ENCODE data around the gene HOXA10. TPM values are rescaled to one million over a fixed set of nuclear protein-coding genes. Genes with fewer than 3 reads are reported as not detected.

Gene HOXA10
- total and polyA plus RNA-seq, 2 experiments from 2014 or later: not detected

DNA sequence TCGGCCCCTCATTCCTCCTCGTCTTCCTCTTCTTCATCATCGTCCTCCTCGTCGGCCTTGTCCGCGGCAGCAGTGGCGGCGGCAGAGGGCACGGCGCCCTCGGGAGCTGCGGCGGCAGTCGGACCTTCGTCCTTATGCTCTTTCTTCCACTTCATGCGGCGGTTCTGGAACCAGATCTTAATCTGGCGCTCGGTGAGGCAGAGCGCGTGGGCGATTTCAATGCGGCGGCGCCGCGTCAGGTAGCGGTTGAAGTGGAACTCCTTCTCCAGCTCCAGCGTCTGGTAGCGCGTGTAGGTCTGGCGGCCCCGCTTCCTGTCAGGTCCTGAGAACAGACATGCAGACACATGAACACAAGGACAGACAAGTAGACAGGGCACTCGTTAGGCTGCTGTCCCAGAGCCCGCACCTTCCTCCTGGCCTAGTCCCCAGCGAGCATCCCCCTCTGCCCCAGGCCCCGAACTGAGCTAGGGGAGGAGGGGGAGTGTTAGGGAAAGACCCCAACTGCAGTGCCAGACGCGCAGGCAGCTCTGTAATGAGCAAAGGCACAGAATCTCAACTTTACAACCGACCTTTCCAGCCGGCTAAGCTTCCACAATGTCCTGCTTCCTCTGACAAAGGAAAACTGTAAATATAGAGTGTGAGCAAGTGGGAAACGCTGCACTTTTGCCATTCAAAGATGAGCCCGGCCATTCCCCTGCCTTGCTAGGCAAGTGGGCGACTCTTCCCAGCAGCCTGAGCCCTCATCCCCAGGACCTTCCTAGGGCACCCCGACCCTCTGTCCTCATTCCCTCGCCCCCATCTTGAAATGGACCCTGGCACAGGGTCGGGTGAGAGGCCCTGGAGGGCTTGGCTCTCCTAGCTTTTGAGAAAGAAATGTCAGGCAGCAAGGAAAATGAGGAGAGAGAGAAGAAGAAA lies 19.0 kb downstream of the HOXA10 start:
- H3K4me3 ChIP-seq: no peak overlapping the region

DNA sequence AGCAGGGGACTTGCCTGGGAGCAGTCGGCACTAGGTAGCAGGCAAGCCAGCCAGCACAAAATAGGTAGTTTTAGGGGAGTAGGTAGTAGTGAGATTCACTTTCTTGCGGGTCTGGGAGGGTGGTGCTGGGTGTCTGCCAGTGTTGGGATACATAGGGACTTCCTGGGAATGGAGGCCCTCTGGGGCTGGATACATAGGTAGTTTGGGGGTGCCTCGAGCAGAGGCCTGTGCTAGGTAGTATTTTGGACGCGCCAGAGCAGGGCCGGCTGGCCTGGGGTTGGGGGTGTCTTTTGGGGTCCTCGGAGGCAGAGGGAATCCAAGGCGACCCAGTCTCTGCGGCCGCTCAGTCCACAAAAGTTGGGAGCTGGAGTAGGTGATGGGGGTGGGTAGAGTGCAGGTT lies 19.8 kb downstream of the HOXA10 start:
- no peaks in the 10 kb centered on the region for H3K9me3 ChIP-seq (ENCODE audit: low read depth)
- no peak for DNase-seq (ENCODE audit: low read depth in 1 of 2, low spot score in 1 of 2)
- H3K27ac ChIP-seq: no peak overlapping the region
- no peaks in the 10 kb centered on the region for H3K36me3 ChIP-seq
- H3K27me3 ChIP-seq: peaks cover 100% of the 10 kb centered on the region
- H3K4me3 ChIP-seq: no peak overlapping the region
- H3K4me1 ChIP-seq (ENCODE audit: low read depth): no peaks in the 10 kb centered on the region
- TF ChIP-seq, protein P1, sequence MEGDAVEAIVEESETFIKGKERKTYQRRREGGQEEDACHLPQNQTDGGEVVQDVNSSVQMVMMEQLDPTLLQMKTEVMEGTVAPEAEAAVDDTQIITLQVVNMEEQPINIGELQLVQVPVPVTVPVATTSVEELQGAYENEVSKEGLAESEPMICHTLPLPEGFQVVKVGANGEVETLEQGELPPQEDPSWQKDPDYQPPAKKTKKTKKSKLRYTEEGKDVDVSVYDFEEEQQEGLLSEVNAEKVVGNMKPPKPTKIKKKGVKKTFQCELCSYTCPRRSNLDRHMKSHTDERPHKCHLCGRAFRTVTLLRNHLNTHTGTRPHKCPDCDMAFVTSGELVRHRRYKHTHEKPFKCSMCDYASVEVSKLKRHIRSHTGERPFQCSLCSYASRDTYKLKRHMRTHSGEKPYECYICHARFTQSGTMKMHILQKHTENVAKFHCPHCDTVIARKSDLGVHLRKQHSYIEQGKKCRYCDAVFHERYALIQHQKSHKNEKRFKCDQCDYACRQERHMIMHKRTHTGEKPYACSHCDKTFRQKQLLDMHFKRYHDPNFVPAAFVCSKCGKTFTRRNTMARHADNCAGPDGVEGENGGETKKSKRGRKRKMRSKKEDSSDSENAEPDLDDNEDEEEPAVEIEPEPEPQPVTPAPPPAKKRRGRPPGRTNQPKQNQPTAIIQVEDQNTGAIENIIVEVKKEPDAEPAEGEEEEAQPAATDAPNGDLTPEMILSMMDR (IDR thresholded peaks at IDR 0.05; ENCODE audit: low read depth, low read length): no peak

More for the DNA sequence above, 19.0 kb downstream of the HOXA10 start:
- Histone ChIP-seq H3K27ac (no peak overlapping the region), H3K9me3 (ENCODE audit: low read depth) (no peaks in the 10 kb centered on the region), H3K36me3 (no peaks in the 10 kb centered on the region), H3K27me3 (peaks cover 100% of the 10 kb centered on the region), H3K4me1 (ENCODE audit: low read depth) (no peaks in the 10 kb centered on the region)
- no peak for DNase-seq (ENCODE audit: low read depth in 1 of 2, low spot score in 1 of 2)
- TF ChIP-seq, protein P1 (IDR thresholded peaks at IDR 0.05; ENCODE audit: low read depth, low read length): no peak

DNA sequence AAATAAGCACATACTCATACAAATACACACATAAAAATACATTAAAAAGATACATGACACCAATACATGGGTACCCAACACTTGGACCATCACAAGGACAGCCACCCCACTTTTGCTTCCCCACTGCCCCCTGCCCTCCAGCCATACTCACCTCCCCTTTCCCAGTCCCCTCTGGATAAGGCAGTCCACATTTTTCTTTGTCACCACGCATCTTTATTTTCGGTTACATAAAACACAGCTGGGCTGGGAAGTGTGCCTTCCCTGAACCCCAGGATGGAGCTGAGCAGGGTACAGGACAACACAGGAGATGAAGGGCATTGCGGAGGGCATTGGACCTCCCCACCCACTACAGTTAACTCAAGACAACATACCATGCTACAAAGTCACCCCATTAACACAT lies 20.6 kb downstream of the HOXA10 start:
- Histone ChIP-seq H3K4me3 (no peak overlapping the region), H3K9me3 (ENCODE audit: low read depth) (no peaks in the 10 kb centered on the region), H3K4me1 (ENCODE audit: low read depth) (no peaks in the 10 kb centered on the region), H3K27ac (no peak overlapping the region), H3K36me3 (no peaks in the 10 kb centered on the region), H3K27me3 (peaks cover 100% of the 10 kb centered on the region)
- DNase-seq (ENCODE audit: low read depth in 1 of 2, low spot score in 1 of 2): no peak
- TF ChIP-seq, protein P1 (IDR thresholded peaks at IDR 0.05; ENCODE audit: low read depth, low read length): no peak

DNA sequence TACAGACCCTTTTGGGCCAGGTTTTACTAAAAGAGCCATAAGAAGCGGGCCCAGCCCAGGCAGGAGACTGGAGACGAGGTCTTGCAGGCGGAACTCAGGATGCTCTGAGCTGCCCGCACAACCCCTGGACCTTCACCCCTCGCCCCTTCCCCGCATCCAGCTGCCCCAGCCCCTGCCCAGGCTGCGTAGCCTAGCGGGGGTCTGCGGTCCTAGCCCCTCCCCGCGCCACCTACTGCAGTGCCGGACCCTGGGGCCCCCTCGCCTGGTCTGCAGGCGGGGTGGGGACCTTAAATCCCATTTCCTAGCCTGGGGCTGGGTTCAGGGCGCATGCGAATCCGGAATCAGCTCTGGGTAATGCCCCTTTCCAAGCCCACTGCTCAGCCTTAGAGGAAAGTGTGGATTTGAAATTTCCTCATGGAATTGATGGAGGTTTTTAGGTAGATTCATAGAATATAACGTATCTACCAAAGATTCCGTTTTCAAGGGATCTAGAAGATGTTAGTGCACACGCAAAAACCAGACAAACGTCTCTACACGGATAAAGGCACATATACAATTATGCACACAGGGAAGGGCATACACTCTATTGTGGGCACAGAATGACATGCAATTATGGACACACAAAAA lies 21.2 kb downstream of the HOXA10 start:
- TF ChIP-seq, protein P1 (IDR thresholded peaks at IDR 0.05; ENCODE audit: low read depth, low read length): no peak
- Histone ChIP-seq H3K27ac (no peak overlapping the region), H3K9me3 (ENCODE audit: low read depth) (no peaks in the 10 kb centered on the region), H3K4me3 (no peak overlapping the region), H3K36me3 (no peaks in the 10 kb centered on the region), H3K4me1 (ENCODE audit: low read depth) (no peaks in the 10 kb centered on the region), H3K27me3 (peaks cover 100% of the 10 kb centered on the region)
- DNase-seq (ENCODE audit: low read depth in 1 of 2, low spot score in 1 of 2): no peak

DNA sequence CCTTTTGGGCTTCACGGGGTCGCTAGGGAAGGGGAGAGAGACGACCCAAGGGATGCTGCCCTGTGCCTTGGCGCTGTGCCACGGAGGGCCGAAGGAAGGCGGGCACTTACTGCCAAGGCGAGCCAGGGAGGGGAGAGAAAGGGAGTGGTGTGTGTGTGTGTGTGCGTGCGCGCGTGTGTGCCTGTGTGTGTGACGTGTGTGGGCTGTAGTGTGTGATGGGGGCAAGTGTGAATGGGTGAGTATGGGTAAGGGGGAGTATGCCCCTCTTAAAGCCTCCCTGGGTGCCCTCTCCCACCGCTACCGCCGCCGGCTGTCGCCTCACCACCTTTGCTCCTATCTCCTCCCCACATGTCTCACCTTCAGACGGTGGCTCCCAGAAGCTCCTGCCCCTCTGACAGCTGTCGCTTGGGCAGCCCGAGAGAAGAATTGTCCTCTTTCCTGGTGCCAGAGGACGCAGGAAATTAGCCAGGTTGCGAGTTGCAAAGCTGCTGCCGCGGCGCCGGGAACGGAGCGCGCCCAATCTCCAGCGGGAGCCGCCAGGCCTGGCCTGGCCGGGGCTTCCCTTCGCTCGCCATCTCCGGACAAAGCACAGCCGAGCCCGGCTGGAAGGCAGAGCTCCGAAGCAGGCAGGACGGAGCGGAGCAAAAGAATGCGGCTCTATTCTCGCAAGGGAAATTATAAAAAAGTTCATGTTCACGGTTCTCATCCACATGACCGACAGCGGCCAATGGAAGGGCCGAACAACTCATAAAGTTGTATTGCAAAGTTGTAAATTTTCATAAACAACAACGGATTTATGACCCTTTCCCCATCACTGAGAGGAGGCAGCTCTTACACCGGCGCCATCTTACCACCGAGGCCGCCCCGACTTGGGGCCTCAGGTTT lies 21.9 kb downstream of the HOXA10 start, which contains the start of gene HOXA3:
HOXA3 (minus strand) TSS at position 653 of the 885 bp plus-strand sequence. CDS start 41,943 bp downstream, outside the sequence.
- TF ChIP-seq, protein P1 (IDR thresholded peaks at IDR 0.05; ENCODE audit: low read depth, low read length): no peak
- no peak within 1 kb of the TSS for H3K4me3 ChIP-seq
- no peak for DNase-seq (ENCODE audit: low read depth in 1 of 2, low spot score in 1 of 2)
- no peaks in the 10 kb centered on the region for H3K4me1 ChIP-seq (ENCODE audit: low read depth)
- H3K27ac ChIP-seq: no peak within 1 kb of the TSS
- no peaks in the 10 kb centered on the region for H3K36me3 ChIP-seq
- H3K27me3 ChIP-seq: peaks cover 100% of the 10 kb centered on the region
- no peaks in the 10 kb centered on the region for H3K9me3 ChIP-seq (ENCODE audit: low read depth)
